Small intestine (tissue), 7 donors: ENCODE data around the gene FAM25C. TPM values are rescaled to one million over a fixed set of nuclear protein-coding genes. Genes with fewer than 3 reads are reported as not detected.
"Not testable (repeated sequence)": the region's sequence is repeated elsewhere in the genome, so short reads cannot be mapped to it uniquely, and the experiment has no call there.

ENCODE experiments used
- DNase-seq, 2 donors: peaks; one replicate each; pipeline versions ENCODE4 v3.0.0 to v3.0.0-alpha.2; 2013
- FAIRE-seq: peaks from 2 replicates; lab custom pipeline; 2012; peaks lifted over from hg19 to GRCh38; lab: Jason Lieb, UNC
- H3K27ac ChIP-seq, 3 donors: one replicate each; pipeline ENCODE4 v1.5.1; 2013; ENCODE audit warnings: low read length in 2 of 3, mild to moderate bottlenecking in 2 of 3, control low read depth in 1 of 3, inconsistent platforms in 1 of 3, low read depth in 1 of 3, moderate library complexity in 1 of 3
- H3K27me3 ChIP-seq, 3 donors: one replicate each; pipeline ENCODE4 v1.6.1; 2013; ENCODE audit warnings: low read length in 3 of 3, inconsistent platforms in 1 of 3; ENCODE audit not compliant: control insufficient read depth in 3 of 3, insufficient read depth in 3 of 3
- H3K36me3 ChIP-seq, 3 donors: one replicate each; pipeline ENCODE4 v1.6.1; 2013; ENCODE audit warnings: low read length in 3 of 3, inconsistent platforms in 1 of 3, low read depth in 1 of 3, mild to moderate bottlenecking in 1 of 3, moderate library complexity in 1 of 3; ENCODE audit not compliant: control insufficient read depth in 3 of 3, insufficient read depth in 2 of 3
- H3K4me1 ChIP-seq, 3 donors: one replicate each; pipeline ENCODE4 v1.6.1; 2013; ENCODE audit warnings: low read length in 2 of 3, inconsistent platforms in 1 of 3, low read depth in 1 of 3, mild to moderate bottlenecking in 1 of 3, moderate library complexity in 1 of 3; ENCODE audit not compliant: control insufficient read depth in 3 of 3, insufficient read depth in 2 of 3
- H3K4me3 ChIP-seq, 3 donors: one replicate each; pipeline ENCODE4 v1.5.1; 2013; ENCODE audit warnings: low read length in 3 of 3, control low read depth in 1 of 3, inconsistent platforms in 1 of 3, low read depth in 1 of 3, mild to moderate bottlenecking in 1 of 3, moderate library complexity in 1 of 3
- H3K9me3 ChIP-seq, 2 donors: one replicate each; pipeline ENCODE4 v1.6.1; 2013; ENCODE audit warnings: low read depth in 1 of 2, low read length in 1 of 2; ENCODE audit not compliant: control insufficient read depth in 2 of 2, insufficient read depth in 1 of 2
- WGBS, 3 donors: extraction: QIAGEN DNeasy Blood & Tissue Kit; methylation state at CpG; one replicate each; pipeline ENCODE4 v1.1.7; 2013; 5-methylcytosine and 5-hydroxymethylcytosine counted together
- polyA plus RNA-seq, 4 donors: library from polyadenylated mRNA; stranded (reverse) in 3 of 4; unstranded in 1 of 4; fragments of 200-250 nt in 3 of 4; fragments of 120-200 nt in 1 of 4; gene quantifications; one replicate each; pipeline versions ENCODE4 v1.2.1 to v1.2.3, GENCODE V29; 2013
- donor health status: healthy with polysubstance abuse.
- donor health status: control.
- donor health status: control.
- donor health status: Bipolar disorder and iron deficiency.
- donor health status: healthy.

The FAM25C gene
- polyA plus RNA-seq, 4 donors, result not detected

DNA sequence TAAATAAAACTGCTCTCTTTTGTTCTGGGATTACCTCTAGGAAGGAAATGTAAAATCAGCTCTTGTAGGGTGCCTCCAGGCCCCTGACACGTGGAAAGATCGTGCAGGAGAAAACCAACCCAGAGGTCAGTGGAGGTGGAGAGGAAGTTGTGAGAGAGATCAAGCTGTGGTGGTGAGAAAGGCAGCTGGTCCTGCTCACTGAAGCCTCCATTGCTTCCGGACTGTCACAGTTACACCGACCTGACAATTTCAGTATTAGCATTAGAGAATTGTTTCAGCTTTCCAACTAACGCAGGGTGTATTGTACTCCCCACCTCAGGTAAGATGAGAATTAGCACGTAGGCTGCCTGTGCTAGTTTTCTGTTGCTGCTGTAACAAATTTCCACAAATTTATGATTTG lies 30.6 kb downstream of the FAM25C start:
- H3K36me3 ChIP-seq, H3K27ac ChIP-seq, H3K4me1 ChIP-seq, FAIRE-seq, H3K4me3 ChIP-seq, H3K27me3 ChIP-seq, H3K9me3 ChIP-seq, DNase-seq: not testable (repeated sequence)
- WGBS, 3 donors, result 84 to 93% (median 87%) methylated on average over 4 to 5 of the region's 6 CpGs

DNA sequence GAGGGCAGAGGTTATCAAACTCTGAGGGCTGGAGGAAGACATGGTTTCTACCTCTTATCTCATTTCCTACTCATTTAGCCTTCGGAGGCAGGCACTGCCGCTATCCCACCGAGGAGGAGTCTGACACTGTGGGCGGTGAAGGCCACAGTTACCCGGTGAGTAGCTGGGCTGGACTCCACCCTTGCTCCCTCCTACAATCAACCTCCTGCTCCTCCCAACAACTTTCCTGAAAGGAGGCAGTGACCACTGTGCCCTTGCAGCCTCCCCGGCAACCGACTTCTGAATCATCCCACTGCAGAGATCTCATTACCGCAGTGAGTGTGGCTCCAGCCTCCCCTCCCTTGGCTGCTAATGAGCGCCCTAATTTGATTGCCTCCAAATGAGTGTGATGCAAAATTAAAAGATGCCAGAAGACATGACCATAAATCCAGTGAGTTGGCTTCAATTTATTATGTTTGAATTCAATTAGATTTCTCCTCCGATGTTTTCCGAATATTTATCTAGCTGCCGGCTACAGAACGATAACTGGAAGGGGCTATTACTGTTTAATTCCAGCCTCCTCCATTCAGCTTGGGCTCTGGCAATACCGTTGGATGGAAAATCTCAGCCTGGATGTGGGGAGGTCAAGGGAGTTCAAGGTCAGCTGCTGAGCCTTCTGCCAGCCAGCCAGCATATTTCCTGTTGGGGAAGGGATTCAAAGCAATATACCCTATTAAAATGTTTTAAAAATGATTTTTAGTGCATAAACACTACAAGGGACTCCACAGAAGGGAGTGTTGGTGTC lies 35.1 kb downstream of the FAM25C start:
- not testable (repeated sequence) for FAIRE-seq, H3K4me3 ChIP-seq, H3K4me1 ChIP-seq, DNase-seq, H3K9me3 ChIP-seq, H3K27ac ChIP-seq, H3K36me3 ChIP-seq, H3K27me3 ChIP-seq
- WGBS, 3 donors, result 46 to 53% (median 48%) methylated on average over 5 of the region's 14 CpGs

DNA sequence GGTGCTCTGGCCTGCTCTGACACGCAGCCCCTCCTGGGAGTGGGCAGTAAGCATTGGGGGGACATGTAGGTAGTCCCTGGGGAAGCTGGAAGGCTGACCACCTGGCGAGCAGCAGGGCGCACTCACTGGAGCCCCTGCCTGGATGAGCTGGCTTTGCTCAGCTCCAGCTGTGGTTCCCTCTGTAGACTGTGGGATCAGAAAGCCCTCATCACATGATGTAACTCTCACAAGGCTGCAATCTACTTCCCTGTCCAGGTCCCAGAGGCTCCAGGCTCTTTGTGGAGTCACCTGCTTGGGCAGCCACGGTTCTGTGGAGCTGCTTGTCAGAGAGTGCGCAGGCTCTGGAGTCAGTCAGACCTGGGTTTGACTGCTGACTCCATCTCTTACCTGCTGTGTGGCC lies 36.8 kb downstream of the FAM25C start:
- H3K27ac ChIP-seq, FAIRE-seq, DNase-seq, H3K4me3 ChIP-seq, H3K36me3 ChIP-seq, H3K27me3 ChIP-seq, H3K9me3 ChIP-seq, H3K4me1 ChIP-seq: not testable (repeated sequence)
- no CpG with 5 or more reads among the region's 5 CpGs for WGBS, 3 donors

DNA sequence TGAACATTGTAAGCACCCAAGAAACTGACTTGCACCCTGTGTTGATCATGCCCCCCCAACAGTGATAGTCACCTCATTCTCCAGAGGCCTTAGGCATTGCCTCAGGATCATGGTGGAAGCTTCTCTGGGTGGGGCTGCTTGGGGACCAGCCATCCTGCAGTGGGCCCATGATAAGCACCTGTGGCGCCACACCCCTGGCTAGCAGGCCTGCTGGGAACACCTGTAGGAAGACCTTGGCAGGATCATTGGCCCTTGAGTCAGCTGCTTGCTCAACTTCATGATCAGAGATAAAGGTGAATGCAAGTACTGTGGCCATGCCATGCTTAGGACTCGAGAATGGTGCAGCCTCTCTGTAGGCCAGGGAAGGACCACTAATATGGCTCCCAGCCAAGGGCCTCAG lies 38.9 kb downstream of the FAM25C start:
- not testable (repeated sequence) for H3K27ac ChIP-seq, H3K36me3 ChIP-seq, H3K4me1 ChIP-seq, DNase-seq, H3K4me3 ChIP-seq, H3K9me3 ChIP-seq, H3K27me3 ChIP-seq, FAIRE-seq
- WGBS, 3 donors, result no CpG with 5 or more reads among the region's 2 CpGs

DNA sequence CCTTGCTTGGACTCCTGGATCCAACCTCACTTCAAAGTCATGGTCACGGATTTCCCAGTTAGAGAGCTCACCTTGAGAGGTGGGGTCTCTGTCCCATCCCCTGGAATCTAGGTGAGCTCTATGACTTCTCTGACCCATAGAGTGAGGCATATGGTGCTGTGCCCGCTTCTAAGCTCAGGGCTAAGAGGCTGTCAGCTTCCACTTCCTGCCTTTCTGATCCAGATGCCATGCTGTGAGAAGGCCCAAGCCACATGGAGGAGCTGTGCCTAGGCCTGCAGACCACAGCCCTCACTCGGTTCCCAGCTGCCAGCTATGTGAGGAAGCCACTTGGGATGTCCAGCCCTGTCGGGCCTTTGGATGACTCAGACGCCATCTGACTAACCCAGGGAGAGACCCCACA lies 39.9 kb downstream of the FAM25C start:
- not testable (repeated sequence) for H3K4me1 ChIP-seq, H3K9me3 ChIP-seq, H3K27me3 ChIP-seq, FAIRE-seq, H3K27ac ChIP-seq, H3K36me3 ChIP-seq, DNase-seq, H3K4me3 ChIP-seq
- 79 to 90% (median 86%) methylated on average over 1 to 4 of the region's 5 CpGs for WGBS, 3 donors

DNA sequence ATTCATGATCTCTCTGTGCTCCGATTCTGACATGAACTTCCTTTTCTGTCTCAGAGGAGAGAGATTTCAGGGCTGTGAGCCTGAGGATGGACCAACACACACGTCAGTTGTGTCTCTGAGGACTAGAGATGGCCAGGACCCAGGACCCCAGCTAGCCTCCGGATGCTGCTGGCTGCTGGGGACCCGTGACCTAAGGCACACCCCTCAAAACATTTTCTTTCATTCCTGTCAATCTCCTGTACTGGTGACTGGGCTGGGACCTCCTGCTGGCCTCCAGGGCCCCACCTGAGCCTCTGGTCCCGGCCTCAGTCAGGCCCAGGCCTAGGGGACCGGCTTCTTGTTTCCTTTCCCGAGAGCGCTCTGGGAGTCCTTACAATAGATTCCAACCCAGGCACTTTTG lies 42.4 kb downstream of the FAM25C start:
- H3K36me3 ChIP-seq, H3K4me3 ChIP-seq, FAIRE-seq, H3K4me1 ChIP-seq, DNase-seq, H3K27ac ChIP-seq, H3K9me3 ChIP-seq, H3K27me3 ChIP-seq: not testable (repeated sequence)
- WGBS, 3 donors, result 82 to 90% (median 83%) methylated on average over 7 to 8 of the region's 8 CpGs

DNA sequence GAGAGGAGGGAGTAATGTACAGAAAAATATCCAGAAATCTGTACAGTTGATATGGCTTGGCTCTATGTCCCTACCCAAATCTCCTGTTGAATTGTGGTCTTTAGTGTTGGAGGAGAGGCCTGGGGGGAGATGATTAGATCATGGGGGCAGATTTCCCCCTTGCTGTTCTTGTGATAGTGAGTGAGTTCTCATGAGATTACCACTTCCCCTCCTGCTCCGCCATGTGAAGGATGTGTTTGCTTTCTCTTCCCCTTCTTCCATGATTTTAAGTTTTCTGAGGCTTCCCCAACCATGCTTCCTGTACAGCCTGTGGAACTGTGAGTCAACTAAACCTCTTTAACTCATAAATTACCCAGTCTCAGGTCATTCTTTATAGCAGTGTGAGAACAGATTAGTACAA lies 52.2 kb downstream of the FAM25C start:
- H3K27ac ChIP-seq, DNase-seq, H3K4me3 ChIP-seq, FAIRE-seq, H3K27me3 ChIP-seq, H3K36me3 ChIP-seq, H3K9me3 ChIP-seq, H3K4me1 ChIP-seq: not testable (repeated sequence)
- WGBS, 3 donors, result 74 to 96% (median 82%) methylated on average over 1 of the region's 1 CpG
